ENCODE measurements around the gene TCF3. TPM values are rescaled to one million over a fixed set of nuclear protein-coding genes. Genes with fewer than 3 reads are reported as not detected.

TCF3 gene
- polyA plus RNA-seq, 1 donor from 2014 or later: 28.6 TPM

DNA sequence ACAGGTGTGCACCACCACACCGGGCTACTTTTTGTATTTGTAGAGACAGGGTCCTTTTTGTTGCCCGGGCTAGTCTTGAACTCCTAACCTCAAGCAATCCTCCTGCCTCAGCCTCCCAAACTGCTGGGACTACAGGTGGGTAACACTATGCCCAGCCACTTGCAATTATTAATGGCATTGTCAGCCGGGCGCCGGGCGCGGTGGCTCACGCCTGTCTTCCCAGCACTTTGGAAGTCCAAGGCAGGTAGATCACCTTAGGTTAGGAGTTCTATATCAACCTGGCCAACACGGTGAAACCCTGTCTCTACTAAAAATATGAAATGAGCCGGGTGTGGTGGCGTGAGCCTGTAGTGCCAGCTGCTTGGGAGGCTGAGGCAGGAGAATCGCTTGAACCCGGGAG, 81.6 kb downstream of the TCF3 start:
- peaks cover 3% of the 10 kb centered on the region for H3K27me3 Mint-ChIP-seq
- H3K4me1 Mint-ChIP-seq: peaks cover 0 to 2% (median 0%) of the 10 kb centered on the region in 3 donors
- no peaks in the 10 kb centered on the region for H3K36me3 Mint-ChIP-seq
- no peaks in the 10 kb centered on the region for H3K9me3 Mint-ChIP-seq
- peak overlapping the region in 1 of 3 donors; percentile 56 for H3K27ac Mint-ChIP-seq
- peak overlapping the region in 1 of 4 donors; percentile 60 for H3K4me3 Mint-ChIP-seq

DNA sequence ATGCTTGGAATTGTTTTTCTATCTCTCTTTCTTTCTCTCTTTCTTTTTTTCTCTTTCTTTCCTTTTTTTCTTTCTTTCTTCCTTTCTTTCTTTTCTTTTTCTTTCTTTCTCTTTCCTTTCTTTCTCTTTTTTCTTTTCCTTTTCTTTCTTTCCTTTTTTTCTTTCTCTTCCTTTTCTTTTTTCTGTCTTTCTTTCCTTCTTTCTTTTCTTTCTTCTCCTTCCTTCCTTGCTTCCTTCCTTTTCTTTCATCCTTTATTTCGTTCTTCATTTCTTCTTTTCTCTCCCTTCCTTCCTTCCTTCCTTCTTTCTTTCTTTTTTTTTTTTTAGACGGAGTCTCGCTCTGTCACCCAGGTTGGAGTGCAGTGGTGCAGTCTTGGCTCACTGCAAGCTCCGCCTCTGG, 82.4 kb downstream of the TCF3 start:
- Mint-ChIP-seq H3K36me3 (no peaks in the 10 kb centered on the region), H3K4me3 (peak overlapping the region in 2 of 4 donors; percentile 60 to 89), H3K27ac (peak overlapping the region in 2 of 3 donors; percentile 56 to 73), H3K27me3 (peaks cover 3% of the 10 kb centered on the region), H3K9me3 (no peaks in the 10 kb centered on the region), H3K4me1 (peaks cover 0 to 2% (median 0%) of the 10 kb centered on the region in 3 donors)

DNA sequence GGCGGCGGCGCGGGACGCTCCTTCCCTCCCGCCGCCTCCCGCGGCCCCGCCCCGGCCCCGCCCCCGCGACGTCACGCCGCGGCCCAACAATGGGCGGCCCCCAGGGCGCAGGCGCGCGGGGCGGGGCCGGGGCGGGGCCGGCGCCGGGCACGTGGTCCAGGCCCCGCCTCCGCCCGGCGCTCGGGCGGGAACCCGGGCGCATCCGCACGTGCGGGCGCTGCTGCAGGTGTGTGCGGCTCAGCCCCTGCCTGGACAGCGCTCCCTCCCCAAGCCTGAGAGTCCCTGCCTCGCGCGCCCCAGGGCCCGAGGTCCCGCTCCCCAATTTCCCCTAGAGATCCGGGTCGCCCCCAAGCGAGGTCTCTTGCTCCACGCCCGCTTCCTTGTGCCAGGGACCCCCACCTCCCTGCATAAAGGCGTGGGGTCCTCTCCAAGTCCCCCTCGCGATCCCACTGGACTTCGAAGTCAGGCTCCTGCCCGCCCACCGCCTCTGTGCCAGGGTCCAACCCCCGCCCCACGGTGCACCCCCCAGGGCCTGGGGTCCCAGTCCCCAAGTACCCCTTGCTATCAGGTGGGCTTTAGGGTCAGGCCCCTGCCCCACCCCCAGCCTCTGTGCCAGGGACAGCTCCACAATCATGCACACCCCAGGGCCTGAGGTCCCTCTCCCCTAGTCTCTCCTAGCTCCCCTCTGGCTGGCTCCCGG, 83.9 kb downstream of the TCF3 start, which contains the start of gene MEX3D:
Gene MEX3D (minus strand): TSS at position 6 of the 700 bp plus-strand sequence. CDS start 267 bp downstream, outside the sequence.
- peaks cover 0 to 2% (median 0%) of the 10 kb centered on the region in 3 donors for H3K4me1 Mint-ChIP-seq
- peak within 1 kb of the TSS in 3 of 4 donors; percentile 60 to 85 (median 63) for H3K4me3 Mint-ChIP-seq
- no peak within 1 kb of the TSS for H3K27ac Mint-ChIP-seq
- peaks cover 3% of the 10 kb centered on the region for H3K27me3 Mint-ChIP-seq
- H3K9me3 Mint-ChIP-seq: no peaks in the 10 kb centered on the region
- H3K36me3 Mint-ChIP-seq: no peaks in the 10 kb centered on the region

DNA sequence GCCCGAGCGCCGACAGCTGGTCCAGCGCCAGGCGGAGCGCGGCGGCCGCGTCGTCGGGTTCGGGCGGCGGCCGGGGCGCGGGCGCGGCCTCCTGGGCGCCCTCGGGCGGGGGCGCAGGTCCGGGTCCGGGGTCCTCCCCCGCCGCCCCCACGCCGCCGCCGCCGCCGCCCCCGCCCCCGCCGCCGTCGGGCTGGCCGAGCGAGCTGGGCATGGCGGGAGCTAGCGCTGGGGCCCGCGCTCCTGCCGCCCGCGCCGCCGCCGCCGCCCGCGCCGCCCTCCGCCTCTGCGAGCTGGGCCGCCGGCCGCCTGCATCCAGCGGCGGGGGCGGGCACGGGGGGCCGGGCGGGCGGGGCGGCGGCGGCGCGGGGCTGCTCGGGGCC, 84.6 kb downstream of the TCF3 start:
- no peak overlapping the region for H3K4me3 Mint-ChIP-seq
- peaks cover 3% of the 10 kb centered on the region for H3K27me3 Mint-ChIP-seq
- H3K36me3 Mint-ChIP-seq: no peaks in the 10 kb centered on the region
- H3K27ac Mint-ChIP-seq: no peak overlapping the region
- H3K4me1 Mint-ChIP-seq: peaks cover 0 to 2% (median 0%) of the 10 kb centered on the region in 3 donors
- no peaks in the 10 kb centered on the region for H3K9me3 Mint-ChIP-seq

DNA sequence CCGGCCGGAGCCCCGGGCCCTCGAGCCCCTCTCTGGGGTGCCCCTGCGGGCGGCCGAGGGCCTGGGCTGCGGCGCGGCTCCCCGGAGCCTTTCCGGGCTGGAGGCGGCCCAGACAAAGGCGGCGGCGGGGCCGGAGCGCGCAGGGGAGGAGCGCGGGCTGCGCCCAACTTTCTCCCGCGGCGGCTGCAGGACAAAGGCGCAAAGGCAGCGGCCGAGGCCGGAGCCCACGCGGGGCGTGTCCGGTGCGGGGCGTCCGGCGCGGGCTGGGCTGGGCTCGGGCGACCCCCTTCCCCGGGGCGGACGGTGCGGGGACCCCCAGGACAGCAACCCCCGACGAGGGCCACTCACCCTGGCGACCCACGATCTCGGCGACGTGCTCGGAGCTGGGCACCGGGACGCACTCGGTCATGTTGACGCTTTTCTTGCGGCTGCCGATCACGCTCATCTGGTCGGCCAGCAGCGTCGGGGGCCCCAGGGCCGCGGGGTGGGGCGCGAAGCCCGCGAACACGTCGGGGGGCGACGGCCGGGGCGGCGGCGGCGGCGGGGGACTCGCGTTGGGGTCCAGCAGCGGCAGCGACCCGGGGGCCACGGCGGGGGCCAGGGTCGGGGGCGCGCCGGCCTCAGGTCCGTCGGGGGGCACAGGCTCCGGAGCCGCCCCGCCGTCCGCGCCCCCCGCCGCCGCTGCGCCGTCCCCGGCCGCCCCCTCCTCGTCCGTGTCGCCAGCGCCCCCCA, 85.1 kb downstream of the TCF3 start:
- Mint-ChIP-seq H3K27me3 (peaks cover 3% of the 10 kb centered on the region), H3K4me1 (peaks cover 0 to 2% (median 0%) of the 10 kb centered on the region in 3 donors), H3K9me3 (no peaks in the 10 kb centered on the region), H3K36me3 (no peaks in the 10 kb centered on the region), H3K27ac (no peak overlapping the region), H3K4me3 (peak overlapping the region in 1 of 4 donors; percentile 49)

DNA sequence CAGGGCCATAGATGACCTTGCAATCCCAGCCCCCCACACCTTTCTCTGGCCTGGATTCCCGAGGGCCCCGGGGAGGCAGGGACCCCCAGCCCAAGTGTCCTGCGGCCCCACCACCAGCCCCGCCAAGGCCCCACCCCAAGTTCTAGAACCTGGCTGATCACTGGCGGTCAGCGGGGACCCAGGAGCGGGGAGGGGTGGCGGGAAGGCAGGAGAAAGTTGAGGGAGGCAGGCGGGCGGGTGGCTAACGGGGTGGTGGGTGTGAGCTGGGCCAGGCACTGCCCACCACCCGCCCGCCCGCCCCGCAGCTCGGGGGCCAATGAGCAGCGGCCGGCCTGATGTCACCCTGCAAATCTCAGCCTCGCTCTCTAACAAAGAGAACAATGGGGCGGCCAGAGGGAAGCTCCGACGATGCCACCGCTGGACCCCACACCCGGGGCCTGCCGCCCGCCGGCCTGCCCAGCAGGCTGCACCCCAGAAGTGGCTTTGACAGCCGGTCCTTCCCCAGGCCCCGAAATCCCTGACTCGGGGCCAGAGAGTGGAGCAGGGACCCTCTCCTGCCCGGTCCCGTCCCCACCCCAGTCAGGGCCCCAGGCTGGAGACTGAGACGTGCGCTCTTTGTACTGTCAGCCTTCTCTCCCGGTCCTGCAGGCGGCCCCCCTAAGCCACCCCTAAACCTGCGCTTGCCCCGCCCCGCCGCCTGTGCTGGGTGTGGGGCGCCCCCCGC, 85.9 kb downstream of the TCF3 start:
- Mint-ChIP-seq H3K4me3 (peak overlapping the region in 1 of 4 donors; percentile 32), H3K27ac (no peak overlapping the region)

DNA sequence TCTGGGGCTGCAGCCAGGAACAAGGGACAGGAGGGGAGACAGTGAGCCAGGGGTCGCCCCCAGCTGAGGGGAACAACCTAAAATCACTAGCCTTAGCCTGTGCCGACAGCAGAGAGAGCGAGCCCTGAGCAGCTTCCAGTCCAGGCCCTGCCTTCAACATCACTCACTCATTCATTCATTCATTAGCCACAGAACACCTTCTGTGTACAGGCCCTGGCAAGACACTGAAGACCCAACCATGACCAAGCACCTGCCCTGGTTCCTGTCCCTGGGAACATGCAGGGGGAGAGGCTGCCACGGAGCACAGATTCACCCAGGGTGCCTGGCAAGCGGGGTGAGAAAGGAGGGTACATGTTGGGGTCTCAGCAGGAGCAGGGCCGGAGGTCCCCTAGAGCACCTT, 89.2 kb downstream of the TCF3 start:
- peaks cover 1% of the 10 kb centered on the region for H3K27me3 Mint-ChIP-seq
- H3K4me3 Mint-ChIP-seq: peak overlapping the region in 1 of 4 donors; percentile 23
- no peaks in the 10 kb centered on the region for H3K9me3 Mint-ChIP-seq
- H3K27ac Mint-ChIP-seq: peak overlapping the region in 2 of 3 donors; percentile 32 to 81
- no peaks in the 10 kb centered on the region for H3K4me1 Mint-ChIP-seq
- H3K36me3 Mint-ChIP-seq: no peaks in the 10 kb centered on the region

More for the DNA sequence above, 85.9 kb downstream of the TCF3 start:
- peaks cover 3% of the 10 kb centered on the region for H3K27me3 Mint-ChIP-seq
- H3K36me3 Mint-ChIP-seq: no peaks in the 10 kb centered on the region
- no peaks in the 10 kb centered on the region for H3K9me3 Mint-ChIP-seq
- H3K4me1 Mint-ChIP-seq: peaks cover 0 to 2% (median 0%) of the 10 kb centered on the region in 3 donors

DNA sequence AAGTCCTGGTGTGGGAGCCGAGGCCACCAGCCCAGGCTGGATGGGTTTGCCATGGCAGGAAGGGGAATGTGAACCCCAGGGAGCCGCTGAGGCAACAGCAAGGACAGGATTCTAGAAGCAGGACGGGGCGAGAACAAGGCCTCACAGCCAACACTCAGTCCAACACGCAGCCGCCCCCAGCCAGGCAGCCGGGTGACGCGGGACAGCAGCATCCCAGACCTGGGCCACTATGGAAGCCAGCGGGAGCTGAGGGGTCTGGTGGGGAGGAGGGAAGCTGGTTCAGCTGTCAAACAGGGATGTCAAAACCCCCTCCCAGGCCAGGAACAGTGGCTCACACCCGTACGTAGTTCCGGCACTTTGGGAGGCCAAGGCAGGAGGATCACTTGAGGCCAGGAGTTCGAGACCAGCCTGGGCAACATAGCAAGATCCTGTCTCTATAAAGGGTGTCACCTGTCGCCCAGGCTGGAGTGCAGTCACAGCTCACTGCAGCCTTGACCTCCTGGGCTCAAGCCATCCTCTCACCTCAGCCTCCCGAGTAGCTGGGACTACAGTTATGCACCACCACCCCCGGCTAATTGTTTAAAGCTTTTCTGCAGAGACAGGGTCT, 91.1 kb downstream of the TCF3 start:
- H3K27ac Mint-ChIP-seq: no peak overlapping the region
- H3K4me3 Mint-ChIP-seq: no peak overlapping the region
- no peaks in the 10 kb centered on the region for H3K36me3 Mint-ChIP-seq

DNA sequence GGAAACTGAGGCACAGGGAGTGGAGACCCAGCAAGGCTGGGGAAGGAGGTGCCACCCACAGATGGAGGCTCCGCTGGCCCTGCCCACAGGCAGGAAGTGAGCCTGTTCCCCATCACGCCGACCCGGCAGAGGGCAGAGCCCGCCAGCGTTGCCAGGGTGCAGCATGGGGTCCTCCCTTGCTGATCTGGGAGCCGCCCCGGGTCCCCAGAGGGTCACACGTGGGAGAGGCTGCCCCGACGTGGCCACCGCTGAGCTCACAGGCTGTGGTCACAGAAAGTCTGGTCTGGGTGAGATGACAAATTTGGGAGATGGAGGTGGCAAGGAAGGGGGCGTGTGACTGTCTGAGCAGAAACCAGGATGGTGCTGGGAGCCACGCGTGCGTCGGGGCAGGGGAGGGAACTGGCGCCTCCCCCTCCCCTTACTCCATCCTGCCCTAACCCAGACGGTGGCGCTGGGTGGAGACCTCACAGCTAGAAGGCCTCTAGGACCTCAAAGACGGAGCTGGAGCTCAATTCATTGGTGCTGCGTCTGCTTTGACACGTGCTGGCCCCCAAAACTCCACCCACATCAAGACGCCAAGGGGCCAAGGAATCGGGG, 92.0 kb downstream of the TCF3 start:
- H3K27me3 Mint-ChIP-seq: peaks cover 1% of the 10 kb centered on the region
- no peak overlapping the region for H3K4me3 Mint-ChIP-seq
- no peaks in the 10 kb centered on the region for H3K36me3 Mint-ChIP-seq
- no peaks in the 10 kb centered on the region for H3K9me3 Mint-ChIP-seq
- H3K27ac Mint-ChIP-seq: peak overlapping the region in 1 of 3 donors; percentile 83
- H3K4me1 Mint-ChIP-seq: peaks cover 0 to 3% (median 0%) of the 10 kb centered on the region in 3 donors

More for the DNA sequence above, 91.1 kb downstream of the TCF3 start:
- Mint-ChIP-seq H3K27me3 (peaks cover 1% of the 10 kb centered on the region), H3K4me1 (peaks cover 0 to 3% (median 0%) of the 10 kb centered on the region in 3 donors), H3K9me3 (no peaks in the 10 kb centered on the region)

Other genes with a start within 250 kb of the TCF3 start
- gene DAZAP1, start 245.0 kb downstream of the TCF3 start, polyA plus RNA-seq: 7.2 TPM
- gene RPS15, start 214.2 kb downstream of the TCF3 start, polyA plus RNA-seq: 3,226 TPM
- gene APC2, start 202.5 kb downstream of the TCF3 start, polyA plus RNA-seq: 0.16 TPM
- 51.1 TPM for gene C19orf25, start 173.4 kb downstream of the TCF3 start, polyA plus RNA-seq
- gene PCSK4, start 162.3 kb downstream of the TCF3 start, polyA plus RNA-seq: not detected
- gene REEP6, start 161.4 kb downstream of the TCF3 start, polyA plus RNA-seq: 0.24 TPM
- gene ADAMTSL5, start 139.6 kb downstream of the TCF3 start, polyA plus RNA-seq: 0.21 TPM
- gene PLK5, start 128.5 kb downstream of the TCF3 start, polyA plus RNA-seq: not detected
- 0.13 TPM for gene MEX3D, start 84.3 kb downstream of the TCF3 start, polyA plus RNA-seq
- gene MBD3, start 59.8 kb downstream of the TCF3 start, polyA plus RNA-seq: 16.4 TPM
- 487 TPM for gene UQCR11, start 47.2 kb downstream of the TCF3 start, polyA plus RNA-seq
- not detected for gene ONECUT3, start 100.9 kb upstream of the TCF3 start, polyA plus RNA-seq
- 1.2 TPM for gene ATP8B3, start 159.7 kb upstream of the TCF3 start, polyA plus RNA-seq
- 13.7 TPM for gene REXO1, start 195.9 kb upstream of the TCF3 start, polyA plus RNA-seq
- gene KLF16, start 211.0 kb upstream of the TCF3 start, polyA plus RNA-seq: 1.8 TPM
- 107 TPM for gene ABHD17A, start 232.9 kb upstream of the TCF3 start, polyA plus RNA-seq